HUDEP-2 (cell line): ENCODE results near the gene EIF4G1.

Experiments
- DNase-seq, 76 experiments: peaks; one replicate each; lab custom pipeline; 2025; ENCODE audit not compliant: unreplicated experiment in 76 of 76; lab: John Stamatoyannopoulos, UW

Gene EIF4G1

GRCh38 chr3:184380627-184381260, 66.3 kb downstream of the EIF4G1 start:
- DNase-seq = no peak

- no peak for DNase-seq
Observed at GRCh38 chr3:184381261-184382224, 67.1 kb downstream of the EIF4G1 start.

GRCh38 chr3:184382326-184383032, 68.1 kb downstream of the EIF4G1 start:
- DNase-seq = no peak

- DNase-seq = no peak
Observed at GRCh38 chr3:184383033-184383740, 68.8 kb downstream of the EIF4G1 start.

GRCh38 chr3:184384342-184384741, 69.9 kb downstream of the EIF4G1 start:
- no peak for DNase-seq
